ENCODE measurements around the gene NTM. TPM values are rescaled to one million over a fixed set of nuclear protein-coding genes. Genes with fewer than 3 reads are reported as not detected.

Gene NTM
- total and polyA plus RNA-seq, 4 experiments from 2014 or later = not detected

GRCh38 chr11:131762346-131763110 is 392.1 kb downstream of the NTM start:
- Mint-ChIP-seq H3K4me3 (no peak overlapping the region), H3K4me1 (no peaks in the 10 kb centered on the region), H3K36me3 (no peaks in the 10 kb centered on the region), H3K27ac (no peak overlapping the region), H3K9me3 (peaks cover 0 to 10% (median 0%) of the 10 kb centered on the region in 8 donors), H3K27me3 (no peaks in the 10 kb centered on the region)
- CTCF ChIA-PET (ENCODE audit: partially characterized antibody) = no interaction called here
- no peak overlapping the region for H3K27ac ChIP-seq (ENCODE audit: low read depth, low read length)
- POLR2A ChIA-PET (ENCODE audit: partially characterized antibody) = no interaction called here
- no peak for DNase-seq
- no peaks in the 10 kb centered on the region for H3K4me1 ChIP-seq (ENCODE audit: insufficient read depth, low read length)
- H3K9me3 ChIP-seq (ENCODE audit: control insufficient read depth in 1 of 2, low read length in 2 of 2) = no peaks in the 10 kb centered on the region
- H3K36me3 ChIP-seq (ENCODE audit: insufficient read depth, low read length) = no peaks in the 10 kb centered on the region
- no peak overlapping the region for H3K4me3 ChIP-seq (ENCODE audit: low read length in 2 of 2)
- intact Hi-C loops (cut with micrococcal nuclease) = no loop called here
- H3K27me3 ChIP-seq (ENCODE audit: insufficient read depth, low read length) = no peaks in the 10 kb centered on the region

- H3K36me3 Mint-ChIP-seq = no peaks in the 10 kb centered on the region
- H3K27me3 Mint-ChIP-seq = no peaks in the 10 kb centered on the region
- H3K4me1 Mint-ChIP-seq = no peaks in the 10 kb centered on the region
- no peak overlapping the region for H3K4me3 ChIP-seq (ENCODE audit: low read length in 2 of 2)
- H3K27me3 ChIP-seq (ENCODE audit: insufficient read depth, low read length) = no peaks in the 10 kb centered on the region
- H3K36me3 ChIP-seq (ENCODE audit: insufficient read depth, low read length) = no peaks in the 10 kb centered on the region
- CTCF ChIA-PET (ENCODE audit: partially characterized antibody) = no interaction called here
- peaks cover 0 to 10% (median 0%) of the 10 kb centered on the region in 8 donors for H3K9me3 Mint-ChIP-seq
- H3K4me3 Mint-ChIP-seq = no peak overlapping the region
- POLR2A ChIA-PET (ENCODE audit: partially characterized antibody) = no interaction called here
- H3K27ac Mint-ChIP-seq = no peak overlapping the region
- intact Hi-C loops (cut with micrococcal nuclease) = no loop called here
- no peak overlapping the region for H3K27ac ChIP-seq (ENCODE audit: low read depth, low read length)
- no peaks in the 10 kb centered on the region for H3K4me1 ChIP-seq (ENCODE audit: insufficient read depth, low read length)
- no peak for DNase-seq
- H3K9me3 ChIP-seq (ENCODE audit: control insufficient read depth in 1 of 2, low read length in 2 of 2) = no peaks in the 10 kb centered on the region
These were observed 392.9 kb downstream of the NTM start for GRCh38 chr11:131763193-131763890.

- POLR2A ChIA-PET (ENCODE audit: partially characterized antibody) = no interaction called here
- no peaks in the 10 kb centered on the region for H3K9me3 ChIP-seq (ENCODE audit: control insufficient read depth in 1 of 2, low read length in 2 of 2)
- peaks cover 0 to 10% (median 0%) of the 10 kb centered on the region in 8 donors for H3K9me3 Mint-ChIP-seq
- CTCF ChIA-PET (ENCODE audit: partially characterized antibody) = no interaction called here
- peak overlapping the region in 1 of 8 donors; percentile 24 for H3K4me3 Mint-ChIP-seq
- DNase-seq = no peak
- H3K27me3 ChIP-seq (ENCODE audit: insufficient read depth, low read length) = no peaks in the 10 kb centered on the region
- H3K4me3 ChIP-seq (ENCODE audit: low read length in 2 of 2) = no peak overlapping the region
- H3K27me3 Mint-ChIP-seq = no peaks in the 10 kb centered on the region
- no peak overlapping the region for H3K27ac ChIP-seq (ENCODE audit: low read depth, low read length)
- H3K36me3 ChIP-seq (ENCODE audit: insufficient read depth, low read length) = no peaks in the 10 kb centered on the region
- H3K27ac Mint-ChIP-seq = no peak overlapping the region
- no peaks in the 10 kb centered on the region for H3K4me1 ChIP-seq (ENCODE audit: insufficient read depth, low read length)
- intact Hi-C loops (cut with micrococcal nuclease) = no loop called here
- no peaks in the 10 kb centered on the region for H3K36me3 Mint-ChIP-seq
- no peaks in the 10 kb centered on the region for H3K4me1 Mint-ChIP-seq
These were observed 393.7 kb downstream of the NTM start for GRCh38 chr11:131764126-131764525.

- Mint-ChIP-seq H3K9me3 (peaks cover 0 to 10% (median 0%) of the 10 kb centered on the region in 8 donors), H3K4me3 (no peak overlapping the region), H3K4me1 (no peaks in the 10 kb centered on the region), H3K27ac (no peak overlapping the region), H3K36me3 (no peaks in the 10 kb centered on the region), H3K27me3 (no peaks in the 10 kb centered on the region)
- Histone ChIP-seq H3K27me3 (ENCODE audit: insufficient read depth, low read length) (no peaks in the 10 kb centered on the region), H3K27ac (ENCODE audit: low read depth, low read length) (no peak overlapping the region), H3K9me3 (ENCODE audit: control insufficient read depth in 1 of 2, low read length in 2 of 2) (no peaks in the 10 kb centered on the region), H3K36me3 (ENCODE audit: insufficient read depth, low read length) (no peaks in the 10 kb centered on the region), H3K4me3 (ENCODE audit: low read length in 2 of 2) (no peak overlapping the region), H3K4me1 (ENCODE audit: insufficient read depth, low read length) (no peaks in the 10 kb centered on the region)
- intact Hi-C loops (cut with micrococcal nuclease) = no loop called here
- ChIA-PET POLR2A (ENCODE audit: partially characterized antibody) (no interaction called here), CTCF (ENCODE audit: partially characterized antibody) (no interaction called here)
- DNase-seq = no peak
These were observed 394.2 kb downstream of the NTM start for GRCh38 chr11:131764649-131765048.

GRCh38 chr11:131766637-131767036 is 396.2 kb downstream of the NTM start:
- POLR2A ChIA-PET (ENCODE audit: partially characterized antibody) = no interaction called here
- CTCF ChIA-PET (ENCODE audit: partially characterized antibody) = no interaction called here
- DNase-seq = no peak

GRCh38 chr11:131767421-131767820 is 397.0 kb downstream of the NTM start:
- no peaks in the 10 kb centered on the region for H3K9me3 ChIP-seq (ENCODE audit: control insufficient read depth in 1 of 2, low read length in 2 of 2)
- Mint-ChIP-seq H3K27ac (no peak overlapping the region), H3K36me3 (no peaks in the 10 kb centered on the region), H3K4me1 (no peaks in the 10 kb centered on the region), H3K9me3 (peaks cover 0 to 6% (median 0%) of the 10 kb centered on the region in 8 donors), H3K4me3 (no peak overlapping the region), H3K27me3 (no peaks in the 10 kb centered on the region)
- H3K27ac ChIP-seq (ENCODE audit: low read depth, low read length) = no peak overlapping the region
- H3K27me3 ChIP-seq (ENCODE audit: insufficient read depth, low read length) = no peaks in the 10 kb centered on the region
- intact Hi-C loops (cut with micrococcal nuclease) = no loop called here
- no peaks in the 10 kb centered on the region for H3K36me3 ChIP-seq (ENCODE audit: insufficient read depth, low read length)
- H3K4me1 ChIP-seq (ENCODE audit: insufficient read depth, low read length) = no peaks in the 10 kb centered on the region
- DNase-seq = no peak
- H3K4me3 ChIP-seq (ENCODE audit: low read length in 2 of 2) = no peak overlapping the region
- ChIA-PET CTCF (ENCODE audit: partially characterized antibody) (no interaction called here), POLR2A (ENCODE audit: partially characterized antibody) (no interaction called here)

More at GRCh38 chr11:131766637-131767036, 396.2 kb downstream of the NTM start:
- H3K4me3 ChIP-seq (ENCODE audit: low read length in 2 of 2) = no peak overlapping the region
- H3K27ac ChIP-seq (ENCODE audit: low read depth, low read length) = no peak overlapping the region
- Mint-ChIP-seq H3K36me3 (no peaks in the 10 kb centered on the region), H3K27ac (no peak overlapping the region), H3K27me3 (no peaks in the 10 kb centered on the region), H3K9me3 (peaks cover 0 to 6% (median 0%) of the 10 kb centered on the region in 8 donors), H3K4me1 (no peaks in the 10 kb centered on the region), H3K4me3 (no peak overlapping the region)
- H3K36me3 ChIP-seq (ENCODE audit: insufficient read depth, low read length) = no peaks in the 10 kb centered on the region
- intact Hi-C loops (cut with micrococcal nuclease) = no loop called here
- no peaks in the 10 kb centered on the region for H3K9me3 ChIP-seq (ENCODE audit: control insufficient read depth in 1 of 2, low read length in 2 of 2)
- H3K27me3 ChIP-seq (ENCODE audit: insufficient read depth, low read length) = no peaks in the 10 kb centered on the region
- no peaks in the 10 kb centered on the region for H3K4me1 ChIP-seq (ENCODE audit: insufficient read depth, low read length)

GRCh38 chr11:131770801-131771200 is 400.4 kb downstream of the NTM start:
- CTCF ChIA-PET (ENCODE audit: partially characterized antibody) = no interaction called here
- intact Hi-C loops (cut with micrococcal nuclease) = no loop called here
- Mint-ChIP-seq H3K36me3 (no peaks in the 10 kb centered on the region), H3K9me3 (peaks cover 0 to 6% (median 0%) of the 10 kb centered on the region in 8 donors), H3K4me3 (no peak overlapping the region), H3K4me1 (no peaks in the 10 kb centered on the region), H3K27me3 (peaks cover 0 to 2% of the 10 kb centered on the region in 2 donors), H3K27ac (no peak overlapping the region)
- Histone ChIP-seq H3K9me3 (ENCODE audit: control insufficient read depth in 1 of 2, low read length in 2 of 2) (no peaks in the 10 kb centered on the region), H3K4me1 (ENCODE audit: insufficient read depth, low read length) (no peaks in the 10 kb centered on the region), H3K27ac (ENCODE audit: low read depth, low read length) (no peak overlapping the region), H3K36me3 (ENCODE audit: insufficient read depth, low read length) (no peaks in the 10 kb centered on the region), H3K4me3 (ENCODE audit: low read length in 2 of 2) (no peak overlapping the region), H3K27me3 (ENCODE audit: insufficient read depth, low read length) (no peaks in the 10 kb centered on the region)
- DNase-seq = no peak
- POLR2A ChIA-PET (ENCODE audit: partially characterized antibody) = no interaction called here

All from CD4-positive, alpha-beta memory T cell (primary cell).